SU-DHL-6 (cell line): ENCODE results near the gene UBR3.

ENCODE experiments used
- EZH2phosphoT487 ChIP-seq: fragments of 200-600 bp; sonication (generic), shearing (Covaris generic); conservative IDR thresholded peaks from 2 replicates; pipeline ENCODE4 v1.6.1; 2018; ENCODE audit warnings: mild to moderate bottlenecking, antibody characterized with exemption, low read length, moderate library complexity, mixed read lengths
- TF ChIP-seq, protein P1 (sequence below): fragments of 200-600 bp; sonication (generic); IDR thresholded peaks from one replicate; pipeline ENCODE4 v1.5.1; 2017; ENCODE audit warnings: antibody characterized with exemption, mild to moderate bottlenecking, low read length, moderate library complexity; ENCODE audit not compliant: insufficient read depth, poor library complexity, severe bottlenecking

DNA sequence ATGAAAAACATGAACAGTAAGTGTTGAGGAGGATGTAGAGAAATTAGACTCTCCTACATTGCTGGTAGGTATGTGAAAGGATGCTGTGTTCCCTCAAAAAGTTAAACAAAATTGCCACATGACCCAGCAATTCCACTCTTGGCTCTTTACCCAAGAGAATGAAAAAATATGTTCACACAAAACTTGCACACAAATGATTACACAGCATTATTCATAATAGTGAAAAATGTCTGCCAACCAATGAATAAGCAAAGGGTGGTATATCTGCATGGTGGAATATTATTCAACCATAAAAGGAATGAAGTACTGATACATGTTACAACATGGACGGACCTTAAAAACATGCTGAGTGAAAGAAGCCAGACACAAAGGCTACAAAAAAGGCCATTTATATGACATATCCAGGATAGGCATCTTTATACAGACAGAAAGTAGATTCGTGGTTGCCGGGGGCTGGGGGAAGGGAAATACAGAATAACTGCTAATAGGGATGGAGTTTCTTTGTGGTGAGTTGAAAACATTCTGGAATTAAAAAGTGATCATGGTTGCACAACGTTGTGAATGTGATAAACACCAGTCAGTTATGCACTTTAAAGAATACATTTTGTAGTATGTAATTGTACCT, 265.3 kb downstream of the UBR3 start:
- TF ChIP-seq, protein P1, sequence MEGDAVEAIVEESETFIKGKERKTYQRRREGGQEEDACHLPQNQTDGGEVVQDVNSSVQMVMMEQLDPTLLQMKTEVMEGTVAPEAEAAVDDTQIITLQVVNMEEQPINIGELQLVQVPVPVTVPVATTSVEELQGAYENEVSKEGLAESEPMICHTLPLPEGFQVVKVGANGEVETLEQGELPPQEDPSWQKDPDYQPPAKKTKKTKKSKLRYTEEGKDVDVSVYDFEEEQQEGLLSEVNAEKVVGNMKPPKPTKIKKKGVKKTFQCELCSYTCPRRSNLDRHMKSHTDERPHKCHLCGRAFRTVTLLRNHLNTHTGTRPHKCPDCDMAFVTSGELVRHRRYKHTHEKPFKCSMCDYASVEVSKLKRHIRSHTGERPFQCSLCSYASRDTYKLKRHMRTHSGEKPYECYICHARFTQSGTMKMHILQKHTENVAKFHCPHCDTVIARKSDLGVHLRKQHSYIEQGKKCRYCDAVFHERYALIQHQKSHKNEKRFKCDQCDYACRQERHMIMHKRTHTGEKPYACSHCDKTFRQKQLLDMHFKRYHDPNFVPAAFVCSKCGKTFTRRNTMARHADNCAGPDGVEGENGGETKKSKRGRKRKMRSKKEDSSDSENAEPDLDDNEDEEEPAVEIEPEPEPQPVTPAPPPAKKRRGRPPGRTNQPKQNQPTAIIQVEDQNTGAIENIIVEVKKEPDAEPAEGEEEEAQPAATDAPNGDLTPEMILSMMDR, result no peak
- no peak for TF ChIP-seq EZH2phosphoT487
